Upper lobe of right lung (tissue), 1 donor: Measurements from ENCODE around the gene NAA16. TPM values are rescaled to one million over a fixed set of nuclear protein-coding genes. Genes with fewer than 3 reads are reported as not detected.
A peak's percentile ranks its signal among the peaks of the same experiment; 100 is the strongest.

ENCODE experiments used
- ATAC-seq: fragments of 200-7000 bp; cut with Tn5 transposase; one replicate; pipeline ENCODE4 v1.9.1; 2020; ENCODE audit warnings: mild to moderate bottlenecking, moderate library complexity
- DNase-seq: peaks from one replicate; pipeline ENCODE4 v3.0.0-alpha.2; 2020
- H3K27ac ChIP-seq: fragments of 200-600 bp; one replicate; pipeline ENCODE4 v1.8.0; 2022
- H3K27me3 ChIP-seq: fragments of 200-600 bp; one replicate; pipeline ENCODE4 v1.8.0; 2022; ENCODE audit warnings: mild to moderate bottlenecking
- H3K36me3 ChIP-seq: fragments of 200-600 bp; one replicate; pipeline ENCODE4 v1.8.0; 2022
- H3K4me1 ChIP-seq: fragments of 200-600 bp; one replicate; pipeline ENCODE4 v1.8.0; 2022
- H3K4me3 ChIP-seq: fragments of 200-600 bp; one replicate; pipeline ENCODE4 v1.8.0; 2022; ENCODE audit warnings: mild to moderate bottlenecking
- H3K9me3 ChIP-seq: fragments of 200-600 bp; one replicate; pipeline ENCODE4 v1.8.0; 2022
- intact Hi-C: fragments of 100-400 bp; cut with DNase I; formaldehyde crosslinking; loops from one replicate; pipeline ENCODE4 v1.11.0; 2022
- total RNA-seq: library from RNA; stranded (reverse); fragmentation: NEBNext Ultra II Directional; extraction: Animal tissue kit (Norgen Biotek cat#: 25700); gene quantifications from one replicate; pipeline ENCODE4 v1.2.1, GENCODE V29; 2021
- TF ChIP-seq, protein P1 (sequence below): fragments of 200-600 bp; IDR thresholded peaks from one replicate; pipeline ENCODE4 v1.8.0; 2022; ENCODE audit warnings: antibody characterized with exemption
- donor health status: DM: no; HTN: yes; CAD: no; lungs with severe emphysema.

NAA16 gene
- total RNA-seq, 1 donor from 2014 or later: 20.9 TPM

DNA sequence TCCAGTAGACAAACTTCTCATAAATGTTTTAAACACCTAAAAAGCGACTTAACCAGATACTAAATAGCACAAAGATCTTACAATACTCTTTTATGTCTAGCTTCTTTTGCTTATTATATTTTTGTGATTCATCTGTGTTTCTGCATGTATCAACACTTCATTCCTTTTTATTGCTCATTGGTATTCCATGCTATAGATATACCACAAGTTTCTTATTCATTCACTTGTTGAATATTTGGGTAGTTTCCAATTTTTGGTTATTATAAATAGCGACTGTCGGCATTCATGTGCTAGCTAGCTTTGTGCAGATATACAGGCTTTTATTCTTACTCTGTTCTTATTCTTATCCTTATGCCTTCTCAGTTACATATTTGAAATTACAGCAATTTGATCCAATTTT, 96.3 kb downstream of the NAA16 start:
- Histone ChIP-seq H3K4me1 (no peaks in the 10 kb centered on the region), H3K4me3 (no peak overlapping the region), H3K27me3 (no peaks in the 10 kb centered on the region), H3K9me3 (no peaks in the 10 kb centered on the region), H3K27ac (no peak overlapping the region), H3K36me3 (no peaks in the 10 kb centered on the region)
- intact Hi-C loops: no loop called here
- TF ChIP-seq, protein P1, sequence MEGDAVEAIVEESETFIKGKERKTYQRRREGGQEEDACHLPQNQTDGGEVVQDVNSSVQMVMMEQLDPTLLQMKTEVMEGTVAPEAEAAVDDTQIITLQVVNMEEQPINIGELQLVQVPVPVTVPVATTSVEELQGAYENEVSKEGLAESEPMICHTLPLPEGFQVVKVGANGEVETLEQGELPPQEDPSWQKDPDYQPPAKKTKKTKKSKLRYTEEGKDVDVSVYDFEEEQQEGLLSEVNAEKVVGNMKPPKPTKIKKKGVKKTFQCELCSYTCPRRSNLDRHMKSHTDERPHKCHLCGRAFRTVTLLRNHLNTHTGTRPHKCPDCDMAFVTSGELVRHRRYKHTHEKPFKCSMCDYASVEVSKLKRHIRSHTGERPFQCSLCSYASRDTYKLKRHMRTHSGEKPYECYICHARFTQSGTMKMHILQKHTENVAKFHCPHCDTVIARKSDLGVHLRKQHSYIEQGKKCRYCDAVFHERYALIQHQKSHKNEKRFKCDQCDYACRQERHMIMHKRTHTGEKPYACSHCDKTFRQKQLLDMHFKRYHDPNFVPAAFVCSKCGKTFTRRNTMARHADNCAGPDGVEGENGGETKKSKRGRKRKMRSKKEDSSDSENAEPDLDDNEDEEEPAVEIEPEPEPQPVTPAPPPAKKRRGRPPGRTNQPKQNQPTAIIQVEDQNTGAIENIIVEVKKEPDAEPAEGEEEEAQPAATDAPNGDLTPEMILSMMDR: no peak
- no peak for ATAC-seq
- no peak for DNase-seq

DNA sequence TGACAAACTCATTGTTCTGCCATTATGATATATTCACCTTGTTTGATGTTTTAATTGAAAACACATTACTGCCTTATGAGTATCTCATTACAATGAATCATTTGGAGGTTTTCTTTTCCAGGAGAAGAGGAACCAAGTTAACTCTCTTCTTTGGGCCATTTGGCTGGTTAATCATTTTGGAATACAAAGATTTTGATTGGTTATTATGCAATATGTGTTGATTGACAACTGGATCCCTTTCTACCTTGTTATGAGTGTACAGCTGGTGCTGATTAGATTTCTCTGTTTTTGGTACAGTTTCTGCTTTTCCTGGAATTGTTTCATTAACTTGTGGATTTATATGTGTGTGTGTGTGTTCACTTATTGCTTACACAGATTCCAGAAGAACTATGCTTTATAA, 97.1 kb downstream of the NAA16 start:
- Histone ChIP-seq H3K4me3 (no peak overlapping the region), H3K27me3 (no peaks in the 10 kb centered on the region), H3K4me1 (no peaks in the 10 kb centered on the region), H3K36me3 (no peaks in the 10 kb centered on the region), H3K9me3 (no peaks in the 10 kb centered on the region), H3K27ac (no peak overlapping the region)
- DNase-seq (no peak), ATAC-seq (no peak)
- intact Hi-C loops: no loop called here
- TF ChIP-seq, protein P1: no peak

DNA sequence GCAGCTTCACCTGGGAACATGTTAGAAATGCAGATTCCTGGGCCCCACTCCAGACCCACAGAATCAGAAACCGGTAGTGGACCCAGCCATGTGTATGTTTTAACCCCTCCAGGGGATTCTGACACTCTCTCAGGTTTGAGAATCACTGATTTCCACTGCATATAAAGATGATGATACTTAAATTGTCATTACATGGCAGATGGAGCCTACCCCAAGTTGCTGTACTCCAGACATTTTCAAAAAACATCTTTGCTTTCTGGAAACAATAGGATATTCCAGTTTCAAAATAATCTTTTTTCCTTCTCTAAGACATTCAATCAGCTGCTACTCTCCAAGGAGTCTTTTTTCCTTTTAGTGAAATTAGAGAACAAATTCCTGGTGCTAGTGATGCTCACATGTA, 97.7 kb downstream of the NAA16 start:
- H3K27me3 ChIP-seq: no peaks in the 10 kb centered on the region
- ATAC-seq (no peak), DNase-seq (no peak)
- no peak overlapping the region for H3K4me3 ChIP-seq
- intact Hi-C loops: no loop called here
- no peaks in the 10 kb centered on the region for H3K9me3 ChIP-seq
- H3K4me1 ChIP-seq: no peaks in the 10 kb centered on the region
- H3K27ac ChIP-seq: no peak overlapping the region
- TF ChIP-seq, protein P1: no peak
- H3K36me3 ChIP-seq: no peaks in the 10 kb centered on the region

DNA sequence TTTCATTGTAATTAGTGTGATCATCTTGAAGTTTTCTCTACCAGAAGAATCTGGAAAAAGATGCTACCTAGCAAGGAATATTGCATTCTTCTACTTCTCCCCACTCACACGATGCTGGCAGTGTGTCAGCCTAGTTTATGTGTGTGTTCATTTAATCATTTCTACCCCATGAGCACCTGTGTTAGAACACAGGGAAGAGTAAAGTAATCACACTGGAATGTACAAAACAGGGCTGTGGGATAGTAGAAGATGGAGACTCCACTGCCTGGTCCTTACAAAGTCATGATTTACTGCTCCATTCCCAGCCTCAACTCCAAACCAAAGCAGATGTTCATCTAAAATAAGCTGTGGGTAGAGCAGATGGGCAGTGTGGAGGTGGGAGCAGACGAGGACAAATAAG, 98.5 kb downstream of the NAA16 start:
- no peak for ATAC-seq

DNA sequence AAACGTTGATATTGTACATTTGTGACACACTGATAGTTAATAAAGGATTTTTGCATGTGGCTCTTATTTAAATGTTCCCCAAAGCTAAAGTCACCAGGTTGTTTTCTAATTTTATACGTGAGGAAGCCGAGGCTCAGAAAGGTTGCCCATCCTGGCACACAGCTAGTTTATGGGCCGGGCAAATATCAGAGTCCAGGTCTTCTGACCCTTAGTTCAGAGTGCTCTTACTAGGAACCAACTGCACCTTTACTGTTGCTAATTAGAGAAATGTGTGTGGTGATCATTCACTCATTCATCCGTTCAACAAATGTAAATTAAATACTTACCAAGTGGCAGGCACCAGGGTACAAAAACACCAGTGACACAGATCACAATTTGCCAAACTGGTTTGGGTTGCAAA, 100.0 kb downstream of the NAA16 start:
- DNase-seq: no peak
- Histone ChIP-seq H3K4me1 (no peaks in the 10 kb centered on the region), H3K27ac (no peak overlapping the region), H3K36me3 (no peaks in the 10 kb centered on the region), H3K4me3 (no peak overlapping the region), H3K9me3 (no peaks in the 10 kb centered on the region), H3K27me3 (no peaks in the 10 kb centered on the region)
- TF ChIP-seq, protein P1: no peak
- no peak for ATAC-seq
- intact Hi-C loops: no loop called here

More for the DNA sequence above, 98.5 kb downstream of the NAA16 start:
- Histone ChIP-seq H3K4me3 (no peak overlapping the region), H3K4me1 (no peaks in the 10 kb centered on the region), H3K27ac (no peak overlapping the region), H3K36me3 (no peaks in the 10 kb centered on the region), H3K27me3 (no peaks in the 10 kb centered on the region), H3K9me3 (no peaks in the 10 kb centered on the region)
- no peak for DNase-seq
- TF ChIP-seq, protein P1: no peak
- intact Hi-C loops: no loop called here

DNA sequence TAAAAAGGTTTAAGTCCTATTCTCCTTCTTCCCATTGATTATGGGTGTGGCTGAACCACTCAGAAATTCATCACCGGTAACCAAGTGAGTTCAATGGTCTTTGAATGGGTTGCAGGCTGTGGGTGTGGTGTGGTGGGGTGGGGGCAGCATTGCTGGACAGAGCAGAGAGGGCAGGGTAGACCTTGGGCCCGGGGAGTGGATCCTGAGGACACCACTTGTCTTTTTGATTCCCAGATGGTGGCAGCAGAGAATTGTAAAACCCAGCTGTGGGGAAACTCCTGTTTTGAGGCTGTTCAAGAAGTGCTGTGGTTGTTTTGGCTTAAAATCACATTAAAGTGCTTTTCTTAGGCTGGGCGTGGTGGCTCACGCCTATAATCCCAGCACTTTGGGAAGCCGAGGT, 100.5 kb downstream of the NAA16 start:
- TF ChIP-seq, protein P1: peak; percentile 37
- no peak for DNase-seq
- Histone ChIP-seq H3K36me3 (no peaks in the 10 kb centered on the region), H3K9me3 (no peaks in the 10 kb centered on the region), H3K4me3 (no peak overlapping the region), H3K4me1 (no peaks in the 10 kb centered on the region), H3K27me3 (no peaks in the 10 kb centered on the region), H3K27ac (no peak overlapping the region)
- peak; percentile 76 for ATAC-seq
- intact Hi-C loops: no loop called here
